Activated B cell treated with CpG ODN at 0.5 μM for 24 hours (primary cell): ENCODE results near the gene MEX3A. TPM values are rescaled to one million over a fixed set of nuclear protein-coding genes. Genes with fewer than 3 reads are reported as not detected.
A peak's percentile ranks its signal among the peaks of the same experiment; 100 is the strongest.

ENCODE experiments used
- ATAC-seq: fragments of 200-7000 bp; cut with Tn5 transposase; one replicate; pipeline ENCODE4 v1.10.0; 2021; ENCODE audit warnings: low read depth, mild to moderate bottlenecking, moderate library complexity
- CTCF ChIA-PET: fragments of 350-600 bp; sonication (Branson Sonifier 250); formaldehyde crosslinking; loops from one replicate; lab custom pipeline; 2021; ENCODE audit warnings: antibody characterized with exemption; lab: Charles Lee
- POLR2A ChIA-PET: fragments of 350-600 bp; sonication (Branson Sonifier 250); formaldehyde crosslinking; loops from one replicate; lab custom pipeline; 2021; ENCODE audit warnings: antibody characterized with exemption; lab: Charles Lee
- DNase-seq: peaks from one replicate; pipeline ENCODE4 v3.0.0; 2022
- H3K27ac Mint-ChIP-seq: one replicate; pipeline ENCODE4 v1.8.0; 2020; ENCODE audit warnings: mixed read lengths
- H3K27me3 Mint-ChIP-seq: one replicate; pipeline ENCODE4 v1.8.0; 2021; ENCODE audit warnings: mixed read lengths
- H3K36me3 Mint-ChIP-seq: one replicate; pipeline ENCODE4 v1.8.0; 2021; ENCODE audit warnings: low read depth, mixed read lengths
- H3K4me1 Mint-ChIP-seq: one replicate; pipeline ENCODE4 v1.8.0; 2021; ENCODE audit warnings: mixed read lengths
- H3K4me3 Mint-ChIP-seq: one replicate; pipeline ENCODE4 v1.8.0; 2020; ENCODE audit warnings: mild to moderate bottlenecking, mixed read lengths
- H3K9me3 Mint-ChIP-seq: one replicate; pipeline ENCODE4 v1.8.0; 2020; ENCODE audit warnings: mixed read lengths
- CTCF ChIP-seq: fragments of 200-600 bp; IDR thresholded peaks from one replicate; pipeline ENCODE4 v1.8.0; 2022; ENCODE audit warnings: antibody characterized with exemption, mild to moderate bottlenecking
- intact Hi-C: fragments of 100-400 bp; cut with micrococcal nuclease; formaldehyde crosslinking; loops from one replicate; pipeline ENCODE4 v1.15.1; 2024
- total RNA-seq: library from RNA; stranded (reverse); gene quantifications from 2 replicates; pipeline ENCODE4 v1.2.3, GENCODE V29; 2022

Gene MEX3A
- total RNA-seq, 1 donor from 2014 or later, result 0.47 TPM

GRCh38 chr1:156110252-156110651 lies 28.0 kb upstream of the MEX3A start:
- intact Hi-C loops, result no loop called here
- Mint-ChIP-seq H3K4me3 (no peak overlapping the region), H3K4me1 (peaks cover 58% of the 10 kb centered on the region), H3K27me3 (peaks cover 4% of the 10 kb centered on the region), H3K9me3 (no peaks in the 10 kb centered on the region), H3K36me3 (peaks cover 2% of the 10 kb centered on the region), H3K27ac (no peak overlapping the region)
- ChIA-PET POLR2A (interaction anchor here (1.4 kb wide), 1 partner anchor 12 kb away, joined by 3 read pairs; no protein-coding TSS in a partner anchor), CTCF (no interaction called here)
- TF ChIP-seq CTCF, result no peak
- no peak for DNase-seq
- ATAC-seq, result no peak

- no peak for ATAC-seq
- TF ChIP-seq CTCF, result no peak
- POLR2A ChIA-PET, result interaction anchor here (1.4 to 3.8 kb wide), 2 partner anchors 11 to 18 kb away, joined by 22 to 61 read pairs; no protein-coding TSS in a partner anchor
- H3K9me3 Mint-ChIP-seq, result no peaks in the 10 kb centered on the region
- H3K36me3 Mint-ChIP-seq, result no peaks in the 10 kb centered on the region
- CTCF ChIA-PET, result interaction anchor here (0.9 kb wide), 1 partner anchor 12 kb away, joined by 3 read pairs; no protein-coding TSS in a partner anchor
- peaks cover 60% of the 10 kb centered on the region for H3K4me1 Mint-ChIP-seq
- H3K4me3 Mint-ChIP-seq, result no peak overlapping the region
- intact Hi-C loops, result no loop called here
- peak overlapping the region; percentile 59 for H3K27ac Mint-ChIP-seq
- peaks cover 1% of the 10 kb centered on the region for H3K27me3 Mint-ChIP-seq
- no peak for DNase-seq
These were observed 26.5 kb upstream of the MEX3A start for GRCh38 chr1:156108664-156109241.

- Mint-ChIP-seq H3K9me3 (no peaks in the 10 kb centered on the region), H3K27ac (peak overlapping the region; percentile 61), H3K27me3 (peaks cover 1% of the 10 kb centered on the region), H3K36me3 (no peaks in the 10 kb centered on the region), H3K4me1 (peaks cover 64% of the 10 kb centered on the region), H3K4me3 (no peak overlapping the region)
- DNase-seq, result no peak
- intact Hi-C loops, result no loop called here
- CTCF ChIA-PET, result interaction anchor here (1.2 to 3.3 kb wide), 2 partner anchors 11 to 20 kb away, joined by 4 to 29 read pairs; no protein-coding TSS in a partner anchor
- POLR2A ChIA-PET, result interaction anchor here (2.3 to 3.8 kb wide), 3 partner anchors 8 to 19 kb away, joined by 22 to 61 read pairs (median 30); partner anchors contain the start of gene LMNA
- no peak for TF ChIP-seq CTCF
- ATAC-seq, result no peak
These were observed 25.8 kb upstream of the MEX3A start for GRCh38 chr1:156108057-156108456.

GRCh38 chr1:156106624-156107488 lies 24.6 kb upstream of the MEX3A start:
- TF ChIP-seq CTCF, result no peak

More at GRCh38 chr1:156106624-156107488, 24.6 kb upstream of the MEX3A start:
- DNase-seq (no peak), ATAC-seq (peak; percentile 2)
- Mint-ChIP-seq H3K27me3 (no peaks in the 10 kb centered on the region), H3K27ac (peak overlapping the region; percentile 92), H3K9me3 (no peaks in the 10 kb centered on the region), H3K4me1 (peaks cover 67% of the 10 kb centered on the region), H3K4me3 (peak overlapping the region; percentile 69), H3K36me3 (no peaks in the 10 kb centered on the region)
- POLR2A ChIA-PET, result interaction anchor here (0.9 to 3.8 kb wide), 7 partner anchors 9 to 362 kb away, joined by 3 to 61 read pairs (median 6); partner anchors contain the start of genes ARHGEF2 and LMNA
- CTCF ChIA-PET, result interaction anchor here (0.8 to 3.3 kb wide), 4 partner anchors 10 to 117 kb away, joined by 3 to 29 read pairs (median 6); no protein-coding TSS in a partner anchor
- intact Hi-C loops, result loop anchor here (1.0 to 2.0 kb wide), 5 partner anchors 7 to 48 kb away; partner anchors contain the start of gene LMNA
